NB4 (cell line): ENCODE results near the gene PALM.

Experiments used
- MYC ChIP-seq: IDR thresholded peaks from 2 replicates; pipeline ENCODE4 v1.6.1; 2011; ENCODE audit warnings: low read depth, low read length
- POLR2A ChIP-seq: IDR thresholded peaks from 2 replicates; pipeline ENCODE4 v1.6.1; 2011; ENCODE audit warnings: mild to moderate bottlenecking; ENCODE audit not compliant: insufficient read length; ENCODE audit errors: extremely low read depth
- TF ChIP-seq, protein P1 (sequence below): IDR thresholded peaks from one replicate; pipeline ENCODE4 v1.5.1; 2012; ENCODE audit warnings: low read depth, low read length

DNA sequence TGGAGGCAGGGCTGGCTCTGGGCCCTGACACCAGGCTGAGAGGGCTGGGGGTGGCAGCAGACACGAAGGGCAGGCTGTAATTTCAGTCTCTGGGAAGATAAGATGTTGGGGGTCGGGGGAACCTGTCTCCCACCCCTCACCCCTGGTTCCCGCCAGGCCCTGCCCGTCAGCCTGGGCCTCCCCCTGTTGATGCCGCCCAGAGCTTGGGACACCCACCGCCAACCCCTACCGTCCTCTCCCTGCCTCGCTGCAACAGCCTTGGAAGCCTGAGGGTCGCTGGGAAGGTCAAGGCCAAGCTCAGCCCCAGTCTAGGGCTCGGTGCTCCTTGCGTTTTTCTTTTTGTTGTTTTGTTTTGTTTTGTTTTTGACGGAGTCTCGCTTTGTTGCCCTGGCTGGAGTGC, 14.5 kb downstream of the PALM start:
- no peak for TF ChIP-seq MYC
- TF ChIP-seq POLR2A, result no peak
- TF ChIP-seq, protein P1, sequence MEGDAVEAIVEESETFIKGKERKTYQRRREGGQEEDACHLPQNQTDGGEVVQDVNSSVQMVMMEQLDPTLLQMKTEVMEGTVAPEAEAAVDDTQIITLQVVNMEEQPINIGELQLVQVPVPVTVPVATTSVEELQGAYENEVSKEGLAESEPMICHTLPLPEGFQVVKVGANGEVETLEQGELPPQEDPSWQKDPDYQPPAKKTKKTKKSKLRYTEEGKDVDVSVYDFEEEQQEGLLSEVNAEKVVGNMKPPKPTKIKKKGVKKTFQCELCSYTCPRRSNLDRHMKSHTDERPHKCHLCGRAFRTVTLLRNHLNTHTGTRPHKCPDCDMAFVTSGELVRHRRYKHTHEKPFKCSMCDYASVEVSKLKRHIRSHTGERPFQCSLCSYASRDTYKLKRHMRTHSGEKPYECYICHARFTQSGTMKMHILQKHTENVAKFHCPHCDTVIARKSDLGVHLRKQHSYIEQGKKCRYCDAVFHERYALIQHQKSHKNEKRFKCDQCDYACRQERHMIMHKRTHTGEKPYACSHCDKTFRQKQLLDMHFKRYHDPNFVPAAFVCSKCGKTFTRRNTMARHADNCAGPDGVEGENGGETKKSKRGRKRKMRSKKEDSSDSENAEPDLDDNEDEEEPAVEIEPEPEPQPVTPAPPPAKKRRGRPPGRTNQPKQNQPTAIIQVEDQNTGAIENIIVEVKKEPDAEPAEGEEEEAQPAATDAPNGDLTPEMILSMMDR, result no peak
